HG03469 (cell line): ENCODE data around the gene INSR.
"Not testable (repeated sequence)": the region's sequence is repeated elsewhere in the genome, so short reads cannot be mapped to it uniquely, and the experiment has no call there.

Experiments
- ATAC-seq: cut with Tn5 transposase; IDR thresholded peaks from one replicate; pipeline ENCODE4 v1.9.1; 2021; ENCODE audit warnings: mild to moderate bottlenecking, moderate library complexity, moderate number of reproducible peaks; ENCODE audit not compliant: unreplicated experiment

INSR gene

DNA sequence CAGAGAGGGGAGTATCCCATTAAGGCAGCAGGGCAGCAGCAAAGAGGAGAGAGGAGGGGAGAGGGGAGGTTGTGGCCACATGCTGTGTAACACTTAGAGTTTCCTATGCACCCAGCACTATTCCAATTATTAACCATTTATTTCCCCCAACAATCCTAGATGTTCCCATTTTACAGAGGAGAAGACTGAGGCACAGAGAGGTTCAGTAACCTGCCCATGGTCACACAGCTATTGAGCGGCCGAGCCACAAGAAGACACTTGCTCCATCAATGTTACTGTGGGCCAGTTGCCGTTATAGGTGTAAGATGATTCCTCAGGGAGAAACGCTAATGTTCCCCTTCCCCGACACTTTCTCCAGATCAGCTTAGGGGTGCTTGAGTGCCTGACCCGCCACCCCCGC is 69.2 kb downstream of the INSR start:
- no peak for ATAC-seq

DNA sequence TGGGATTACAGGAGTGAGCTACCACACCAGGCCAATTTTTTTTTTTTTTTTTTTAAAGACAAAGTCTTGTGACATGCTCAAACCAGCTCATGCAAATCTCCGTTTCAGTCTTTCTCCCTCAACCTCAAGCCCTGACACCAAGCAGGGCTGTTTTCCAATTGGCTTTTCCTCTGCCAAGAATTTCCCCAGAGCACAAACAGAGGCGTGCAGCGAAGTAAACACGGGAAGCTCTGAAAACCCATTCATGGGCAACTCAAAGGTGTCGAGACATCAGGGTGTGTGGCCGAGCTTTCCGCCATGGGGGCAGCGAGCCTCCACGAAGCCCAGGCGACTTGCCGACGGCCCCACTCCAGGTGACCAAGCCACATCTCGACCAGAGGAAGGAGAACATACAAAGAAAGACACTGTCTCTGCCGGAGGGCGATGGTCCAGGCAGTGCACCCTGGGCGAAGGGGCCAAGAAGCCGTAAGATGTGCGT is 70.0 kb downstream of the INSR start:
- ATAC-seq: no peak

DNA sequence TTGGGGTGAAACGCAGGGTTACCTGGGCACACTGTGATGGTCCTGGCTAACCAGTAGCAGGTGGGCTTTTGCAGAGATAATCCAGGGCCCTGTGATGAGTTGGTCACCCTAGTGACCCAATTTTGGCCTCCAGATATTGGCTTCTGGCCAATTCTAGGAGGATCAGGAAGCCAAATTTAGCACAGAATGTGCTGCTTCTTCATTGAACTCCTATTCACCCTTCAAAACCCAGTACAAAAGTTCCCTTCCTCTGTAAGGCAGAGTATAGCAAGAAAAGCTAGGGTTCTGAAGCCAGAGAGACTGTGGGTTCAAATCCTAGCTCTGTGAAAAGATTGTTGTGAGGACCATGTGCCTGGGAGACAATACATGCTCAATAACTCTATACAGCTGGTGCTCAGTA is 70.8 kb downstream of the INSR start:
- no peak for ATAC-seq

DNA sequence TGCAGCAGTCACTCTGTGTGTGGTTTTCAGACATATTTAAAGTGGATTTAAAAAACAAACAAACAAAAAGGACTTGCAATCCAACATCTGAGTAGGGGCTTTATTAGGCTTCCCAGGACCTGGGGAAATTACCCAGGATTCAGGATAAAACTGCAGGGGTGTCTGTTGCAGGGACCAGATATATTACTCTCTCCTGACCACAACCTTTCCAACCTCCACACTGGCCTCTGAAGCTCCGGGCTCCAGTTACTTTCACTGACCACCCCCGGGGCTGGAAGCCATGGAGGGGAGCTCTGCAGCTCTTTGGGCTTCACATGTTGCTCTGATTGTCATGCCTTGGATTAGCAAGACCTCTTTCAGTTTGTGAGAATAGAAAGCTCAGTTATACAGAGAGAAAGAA is 75.2 kb downstream of the INSR start:
- ATAC-seq: no peak

DNA sequence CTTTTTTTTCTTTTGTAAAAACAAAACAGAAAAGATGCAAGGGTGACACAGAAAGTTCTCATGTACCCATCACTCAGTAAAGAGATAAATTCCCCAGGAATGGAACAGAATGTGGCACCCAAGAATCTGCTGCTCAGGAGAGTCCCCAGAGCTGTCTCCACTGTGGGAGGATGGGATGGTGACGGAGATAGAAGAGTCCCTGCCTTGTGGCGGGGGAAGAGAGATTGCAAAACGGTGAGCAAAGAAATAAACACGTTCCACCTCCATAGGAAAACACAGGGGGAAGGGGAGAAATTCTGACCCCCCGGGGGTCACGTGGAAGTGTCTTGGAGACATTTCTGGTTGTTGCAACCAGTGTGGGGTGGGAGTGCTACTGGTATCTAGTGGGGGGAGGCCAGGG is 76.4 kb downstream of the INSR start:
- no peak for ATAC-seq

DNA sequence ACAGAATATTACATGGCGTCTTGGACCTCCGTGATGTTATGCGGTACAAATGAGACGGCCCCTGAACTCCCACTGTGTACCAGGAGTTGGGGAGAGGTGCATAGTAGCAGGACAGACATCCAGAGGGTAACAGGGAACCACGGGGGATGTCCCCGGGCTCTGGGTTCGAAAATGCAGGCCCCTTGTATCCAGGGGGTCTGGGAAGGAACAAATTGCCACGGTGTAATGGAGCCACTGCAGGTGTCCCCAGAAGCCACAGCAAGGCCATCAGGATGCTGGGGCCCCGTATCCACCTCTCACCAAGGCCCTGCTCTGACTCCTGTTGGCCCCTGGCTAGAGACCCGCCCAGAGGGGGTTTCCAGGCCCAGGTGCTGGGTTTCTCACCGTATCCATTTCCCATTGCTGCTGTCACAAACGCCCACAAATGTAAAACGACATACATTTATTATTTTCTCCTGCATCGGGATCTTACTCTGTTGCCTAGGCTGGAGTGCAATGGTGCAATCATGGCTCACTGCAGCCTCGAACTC is 77.8 kb downstream of the INSR start:
- no peak for ATAC-seq

DNA sequence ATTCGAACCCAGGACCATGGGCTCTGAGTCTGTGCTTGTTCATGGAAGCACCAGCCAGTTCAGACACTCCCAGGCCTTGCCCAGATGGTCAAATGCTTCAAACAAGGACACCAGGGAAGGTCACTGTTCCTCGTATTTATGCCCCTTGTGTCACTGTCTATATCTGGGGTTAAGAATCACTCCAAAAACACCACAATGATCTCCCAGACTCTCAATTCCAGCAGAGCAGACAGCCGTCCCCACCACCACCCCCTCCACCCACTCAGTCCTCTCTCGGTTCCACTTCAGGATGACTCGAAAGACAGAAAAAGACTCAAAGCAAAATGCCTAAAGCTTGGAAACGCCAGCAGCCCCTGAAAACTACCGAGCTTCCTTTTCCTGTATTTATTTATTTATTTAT is 79.0 kb downstream of the INSR start:
- no peak for ATAC-seq

DNA sequence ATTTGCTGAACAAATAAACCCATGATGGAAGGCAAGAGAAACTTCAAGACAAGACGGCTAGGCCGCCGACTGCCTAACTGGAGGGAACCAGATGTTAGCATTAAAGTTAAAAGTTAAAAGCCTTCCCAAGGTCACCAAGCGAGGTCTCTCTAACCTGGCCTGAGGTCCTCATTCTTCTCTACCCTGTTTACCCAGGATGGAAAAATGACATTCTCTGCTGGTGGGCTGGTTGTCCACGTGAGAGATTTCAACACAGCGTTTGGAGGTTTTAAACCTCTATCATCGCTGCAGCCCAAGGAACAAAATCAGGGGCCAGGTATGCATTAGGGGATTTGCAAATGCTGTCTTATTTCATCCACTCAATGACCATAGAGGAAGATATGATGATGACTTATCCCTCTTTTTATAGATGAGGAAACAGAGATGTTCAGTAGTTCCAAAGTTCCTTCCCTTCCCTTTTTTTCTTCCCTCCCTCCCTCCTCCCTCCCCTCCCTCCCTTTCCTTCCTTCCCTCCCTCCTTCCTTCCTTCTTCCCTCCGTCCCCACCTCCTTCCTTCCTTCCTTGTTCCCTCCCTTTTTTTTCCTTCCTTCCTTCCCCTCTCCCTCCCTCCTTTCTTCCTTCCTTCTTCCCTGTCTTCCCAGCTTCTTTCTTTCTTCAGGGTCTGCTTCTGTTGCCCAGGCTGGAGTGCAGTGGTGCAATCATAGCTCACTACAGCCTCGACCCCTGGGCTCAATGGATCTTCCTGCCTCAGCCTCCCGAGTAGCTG is 79.7 kb downstream of the INSR start:
- no peak for ATAC-seq

DNA sequence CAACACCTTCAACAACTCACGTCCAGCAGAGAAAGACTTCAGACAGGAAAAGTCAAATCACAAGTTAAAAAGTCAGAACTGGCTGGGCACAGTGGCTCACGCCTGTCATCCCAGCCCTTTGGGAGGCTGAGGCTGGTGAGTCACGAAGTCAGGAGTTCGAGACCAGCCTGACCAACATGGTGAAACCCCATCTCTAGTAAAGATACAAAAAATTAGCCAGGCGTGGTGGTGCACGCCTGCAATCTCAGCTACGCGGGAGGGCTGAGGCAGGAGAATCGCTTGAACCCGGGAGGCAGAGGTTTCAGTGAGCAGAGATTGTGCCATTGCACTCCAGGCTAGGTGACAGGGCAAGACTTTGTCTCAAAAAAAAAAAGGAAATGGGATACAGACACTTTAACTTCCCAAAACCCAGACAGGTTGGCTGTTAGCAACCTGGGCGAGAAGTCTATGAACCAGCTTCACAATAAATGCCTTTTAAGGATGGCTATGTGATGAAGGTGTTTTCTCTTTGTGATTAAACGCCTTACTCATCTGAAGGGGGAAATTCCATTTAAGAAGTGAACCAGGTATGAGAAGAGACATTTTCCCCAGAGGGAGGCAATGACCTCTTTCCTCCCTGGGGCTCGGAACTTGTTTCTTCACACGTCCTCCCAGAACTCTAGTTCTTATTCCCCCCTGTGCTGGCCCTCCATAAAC is 80.4 kb downstream of the INSR start:
- ATAC-seq: no peak

DNA sequence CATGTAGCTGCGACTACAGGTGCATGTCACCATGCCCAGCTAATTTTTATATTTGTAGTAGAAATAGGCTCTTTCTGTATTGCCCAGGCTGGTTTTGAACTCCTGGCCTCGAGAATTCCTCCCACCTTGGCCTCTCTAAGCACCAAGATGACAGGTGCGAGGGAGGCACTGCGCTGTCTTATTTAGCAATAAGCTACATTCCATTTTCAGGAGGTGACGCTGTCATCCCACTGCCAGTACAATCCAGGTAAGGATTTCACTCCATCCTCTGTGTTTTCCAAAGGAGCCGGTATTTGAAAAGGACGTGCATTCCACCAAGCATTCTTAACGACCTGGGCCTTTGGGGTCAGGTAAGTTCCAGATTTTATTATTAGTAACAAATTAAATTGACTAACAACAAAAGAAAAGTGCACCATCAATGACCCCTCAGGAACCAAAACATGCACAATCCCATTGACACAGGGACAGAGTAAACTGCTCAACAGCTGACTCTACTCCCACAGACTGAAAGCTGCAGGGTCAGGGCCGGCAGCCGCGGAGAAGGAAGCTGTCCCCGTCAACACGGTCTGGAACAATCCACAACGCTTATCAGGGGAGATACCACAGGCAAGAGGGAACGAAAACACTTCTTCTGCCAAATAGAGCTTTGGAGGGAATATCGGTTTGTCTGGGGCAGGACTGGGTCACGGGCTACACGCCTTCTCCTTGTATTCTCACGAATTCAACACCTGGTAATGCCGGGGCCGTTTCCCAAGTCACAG is 82.8 kb downstream of the INSR start:
- no peak for ATAC-seq

DNA sequence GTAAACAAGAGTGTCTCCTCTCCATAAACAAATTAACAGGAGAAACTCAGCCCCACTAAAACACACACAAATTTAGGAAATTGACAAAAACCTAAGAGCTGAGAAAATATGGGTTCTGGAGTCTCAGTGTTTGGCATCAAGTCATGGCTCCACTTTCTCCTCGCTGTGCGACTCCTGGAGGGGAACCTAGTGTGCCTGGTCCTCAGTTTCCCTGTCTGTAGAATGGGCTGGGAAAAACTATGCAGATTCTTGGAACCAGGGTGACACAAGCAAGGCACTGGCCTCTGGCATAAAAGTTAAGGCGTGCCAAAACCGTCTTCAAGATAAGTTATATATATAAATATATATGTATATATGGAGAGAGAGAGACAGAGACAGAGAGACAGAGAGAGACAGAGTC is 83.9 kb downstream of the INSR start:
- ATAC-seq: no peak

DNA sequence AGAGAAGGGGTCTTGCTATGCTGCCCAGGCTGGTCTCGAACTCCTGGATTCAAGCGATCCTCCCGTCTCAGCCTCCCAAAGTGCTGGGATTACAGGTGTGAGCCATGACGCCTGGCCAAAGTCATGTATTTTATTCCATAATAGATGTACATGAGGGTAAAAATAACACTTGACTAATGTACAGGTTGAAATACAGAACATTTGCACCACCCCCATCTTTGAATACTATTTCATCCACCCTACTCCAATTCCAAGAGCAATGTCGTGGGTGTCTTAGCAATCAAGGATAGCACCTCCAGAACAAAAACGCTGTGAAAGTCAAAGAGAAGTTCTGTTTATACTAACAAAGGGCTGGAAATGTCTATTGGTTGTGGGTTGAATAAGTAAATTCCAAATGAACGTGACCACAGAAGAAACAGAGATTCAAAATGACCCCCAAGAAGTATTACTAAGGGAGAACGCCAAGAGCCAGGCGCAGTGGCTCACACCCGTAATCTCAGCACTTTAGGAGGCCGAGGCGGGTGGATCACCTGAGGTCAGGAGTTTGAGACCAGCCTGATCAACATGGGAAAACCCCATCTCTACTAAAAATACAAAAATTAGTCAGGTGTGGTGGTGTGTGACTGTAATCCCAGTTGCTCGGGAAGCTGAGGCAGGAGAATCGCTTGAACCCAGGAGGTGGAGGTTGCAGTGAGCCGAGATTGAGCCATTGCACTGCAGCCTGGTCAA is 84.5 kb downstream of the INSR start:
- not testable (repeated sequence) for ATAC-seq

DNA sequence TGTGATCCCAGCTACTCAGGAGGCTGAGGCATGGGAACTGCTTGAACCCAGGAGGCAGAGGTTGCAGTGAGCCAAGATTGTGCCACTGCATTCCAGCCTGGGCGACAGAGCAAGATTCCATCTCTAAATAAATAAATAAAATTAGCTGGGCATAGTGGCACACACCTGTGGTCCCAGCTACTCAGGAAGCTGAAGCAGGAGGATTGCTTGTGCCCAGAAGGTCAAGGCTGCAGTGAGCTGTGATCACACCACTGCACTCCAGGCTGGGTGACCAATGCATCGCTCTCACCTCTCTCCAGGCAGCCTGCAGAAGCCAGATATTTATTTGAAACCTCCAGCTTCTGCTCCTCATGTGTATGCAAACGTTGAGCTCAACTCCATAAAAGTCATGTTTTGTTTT is 85.2 kb downstream of the INSR start:
- ATAC-seq: not testable (repeated sequence)

DNA sequence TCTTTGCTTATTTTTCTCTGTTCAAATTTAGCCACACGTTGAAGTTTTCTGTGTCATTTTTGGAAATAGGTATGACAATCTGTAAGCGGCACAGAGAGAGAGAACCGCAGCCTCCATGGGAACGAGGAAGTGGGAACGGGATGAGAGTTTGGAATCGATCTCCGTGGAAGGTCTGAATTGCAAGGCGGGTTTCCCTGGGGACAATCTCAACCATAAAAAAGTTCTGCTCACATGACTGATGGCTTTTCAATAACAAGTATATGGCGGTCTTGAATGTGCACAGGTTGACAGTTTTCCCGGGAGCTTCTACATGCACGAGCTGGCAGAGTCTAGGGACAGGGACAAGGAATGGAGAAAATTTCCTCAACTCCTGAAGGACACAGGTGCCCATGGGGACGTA is 90.9 kb downstream of the INSR start:
- ATAC-seq: no peak

DNA sequence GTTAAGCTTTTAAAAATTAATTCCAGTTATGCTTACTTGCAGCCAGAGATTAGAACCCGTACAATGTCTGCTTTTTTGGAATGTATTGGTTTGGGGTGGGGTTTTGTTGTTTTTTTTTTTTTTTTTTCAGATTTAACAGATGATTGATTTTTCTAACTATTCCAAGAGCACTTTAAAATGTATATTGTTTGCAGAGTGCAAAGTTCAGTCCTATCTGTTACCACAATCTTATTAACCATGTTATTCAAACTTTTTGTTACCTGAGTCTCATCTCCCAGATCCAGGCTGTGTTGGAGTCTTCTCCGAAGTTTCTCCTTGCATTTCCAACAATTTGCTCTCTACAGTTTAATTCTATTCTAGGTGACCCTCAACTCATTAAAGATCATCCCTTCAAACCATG is 91.3 kb downstream of the INSR start:
- ATAC-seq: no peak

DNA sequence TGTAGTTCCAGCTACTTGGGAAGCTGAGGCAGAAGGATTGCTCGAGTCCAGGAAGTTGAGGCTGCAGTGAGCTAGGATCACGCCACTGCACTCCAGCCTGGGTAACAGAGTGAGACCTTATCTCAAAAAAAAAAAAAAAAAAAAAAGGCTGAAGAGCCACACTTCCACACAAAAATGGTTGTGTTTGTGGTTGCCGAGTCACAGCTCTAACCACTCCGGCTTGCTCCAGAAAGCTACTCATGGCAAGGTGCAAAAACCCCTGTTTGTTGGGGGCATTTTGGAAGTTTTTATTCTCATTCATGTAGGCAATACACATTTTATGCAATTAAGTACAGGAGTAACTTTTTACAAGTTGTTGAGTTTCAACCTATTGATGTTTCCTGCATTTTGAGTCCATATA is 93.5 kb downstream of the INSR start:
- no peak for ATAC-seq

DNA sequence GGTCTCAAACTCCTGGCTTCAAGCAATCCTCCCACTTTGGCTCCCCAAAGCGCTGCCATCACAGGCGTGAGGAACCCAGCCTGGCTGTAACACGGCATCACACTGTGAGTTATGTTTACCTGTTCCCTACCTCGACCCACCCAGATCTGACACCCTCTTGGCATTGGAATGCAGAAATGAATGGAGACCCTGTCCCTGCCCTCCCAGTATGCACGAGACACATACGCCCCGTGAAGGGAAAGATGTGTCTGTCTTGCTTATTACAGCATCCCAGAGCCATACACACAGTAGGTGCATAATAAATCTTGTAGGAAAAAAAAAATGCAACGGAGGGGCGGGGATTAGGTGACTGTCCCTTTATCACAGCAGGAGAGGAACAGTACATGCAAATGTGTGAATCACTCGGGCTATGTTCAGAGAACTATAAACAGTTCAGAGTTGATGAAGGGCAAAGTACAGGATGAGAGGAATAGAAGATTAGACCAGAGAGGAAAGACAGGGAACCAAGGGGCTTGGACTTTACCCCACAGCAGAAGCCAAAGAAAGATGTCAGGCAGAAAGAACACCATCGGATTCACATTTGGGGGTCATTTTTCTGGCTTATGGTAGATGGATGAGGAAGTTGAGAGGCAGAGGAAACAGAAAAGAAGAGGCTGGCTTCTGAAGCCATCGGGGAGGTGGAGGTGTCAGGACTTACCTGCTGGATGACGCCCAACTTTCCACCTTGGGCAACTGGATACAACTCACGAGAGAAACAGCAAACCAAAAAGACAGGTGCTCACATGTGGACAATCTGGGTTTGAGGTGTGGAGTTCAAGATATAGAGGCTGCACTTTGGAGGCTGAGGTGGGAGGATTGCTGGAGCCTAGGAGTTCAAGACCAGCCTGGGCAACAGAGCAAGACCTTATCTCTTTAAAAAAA is 94.3 kb downstream of the INSR start:
- ATAC-seq: no peak

DNA sequence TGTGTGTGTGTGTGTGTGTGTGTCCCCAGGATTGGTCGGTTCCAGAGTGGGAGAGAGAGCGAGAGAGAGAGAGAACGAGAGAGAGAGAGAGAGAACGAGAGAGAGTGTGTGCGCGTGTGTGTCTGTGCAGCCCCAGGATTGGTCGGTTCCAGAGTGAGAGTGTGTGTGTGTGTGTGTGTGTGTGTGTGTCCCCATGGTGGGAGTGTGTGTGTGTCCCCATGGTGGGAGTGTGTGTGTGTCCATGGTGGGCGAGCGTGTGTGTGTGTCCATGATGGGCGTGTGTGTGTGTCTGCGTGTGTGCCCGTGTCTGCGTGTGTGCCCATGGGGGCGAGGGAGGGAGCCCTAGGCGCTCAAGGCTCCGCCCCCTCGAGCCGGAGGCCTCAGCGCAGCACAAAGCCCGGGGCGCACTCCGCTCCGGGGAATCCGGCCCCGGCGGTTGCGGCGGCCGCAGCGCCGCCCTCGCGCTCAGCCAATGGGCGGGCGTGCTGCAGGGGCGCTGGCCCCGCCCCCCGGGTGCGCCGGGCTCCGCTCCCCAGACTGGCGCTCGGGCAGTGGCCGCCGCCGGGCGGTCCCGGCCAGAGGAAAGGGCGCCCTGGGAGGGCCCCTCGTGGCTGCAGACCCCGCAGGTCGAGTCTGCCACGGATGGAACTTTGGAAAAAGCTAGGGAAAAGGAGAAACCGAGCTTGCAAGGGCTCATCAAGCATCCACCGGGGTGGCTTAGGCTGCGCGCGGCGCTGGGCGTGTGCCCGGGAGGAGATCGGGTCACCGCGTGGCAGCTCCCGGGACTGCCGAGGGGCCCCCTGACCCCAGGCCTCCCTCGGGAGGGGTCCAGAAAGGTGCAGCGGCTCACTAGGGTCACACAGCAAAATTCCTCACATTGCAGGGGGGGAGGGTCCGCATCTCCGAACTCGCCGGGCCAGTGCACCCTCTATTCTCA is 96.2 kb downstream of the INSR start:
- ATAC-seq: peak; percentile 73
